ENCODE results near the gene BANF1.
"Not testable (repeated sequence)": the region's sequence is repeated elsewhere in the genome, so short reads cannot be mapped to it uniquely, and the experiment has no call there.

Gene BANF1

GRCh38 chr11:65978391-65979238 is 23.7 kb upstream of the BANF1 start:
- no peak for DNase-seq

GRCh38 chr11:65979261-65979759 is 23.0 kb upstream of the BANF1 start:
- no peak for DNase-seq

- no peak for DNase-seq
These were observed 21.1 kb upstream of the BANF1 start for GRCh38 chr11:65981101-65981740.

GRCh38 chr11:65981972-65982823 is 20.1 kb upstream of the BANF1 start:
- DNase-seq: no peak

GRCh38 chr11:65982824-65983588 is 19.3 kb upstream of the BANF1 start:
- DNase-seq: no peak

GRCh38 chr11:65983589-65983987 is 18.7 kb upstream of the BANF1 start:
- no peak for DNase-seq

GRCh38 chr11:65987336-65987735 is 15.0 kb upstream of the BANF1 start:
- DNase-seq: no peak

- DNase-seq: peak; percentile 75
These were observed 13.3 kb upstream of the BANF1 start for GRCh38 chr11:65988791-65989592.

- DNase-seq: no peak
These were observed 10.2 kb upstream of the BANF1 start for GRCh38 chr11:65992056-65992455.

- no peak for DNase-seq
These were observed 5.0 kb upstream of the BANF1 start for GRCh38 chr11:65997286-65997685.

GRCh38 chr11:66002648-66003225 is 434 bp downstream of the BANF1 start:
- DNase-seq: peak; percentile 55

- no peak for DNase-seq
These were observed 988 bp downstream of the BANF1 start for GRCh38 chr11:66003291-66003690.

- DNase-seq: no peak
These were observed 1.9 kb downstream of the BANF1 start for GRCh38 chr11:66004186-66004585.

GRCh38 chr11:66006134-66006890 is 4.0 kb downstream of the BANF1 start:
- no peak for DNase-seq

GRCh38 chr11:66006891-66007176 is 4.5 kb downstream of the BANF1 start:
- no peak for DNase-seq

- no peak for DNase-seq
These were observed 4.9 kb downstream of the BANF1 start for GRCh38 chr11:66007201-66007634.

- no peak for DNase-seq
These were observed 5.8 kb downstream of the BANF1 start for GRCh38 chr11:66008095-66008467.

- DNase-seq: peak; percentile 68
These were observed 6.3 kb downstream of the BANF1 start for GRCh38 chr11:66008468-66009101.

GRCh38 chr11:66010036-66010435 is 7.7 kb downstream of the BANF1 start:
- DNase-seq: not testable (repeated sequence)

- peak; percentile 79 for DNase-seq
These were observed 9.0 kb downstream of the BANF1 start for GRCh38 chr11:66011239-66011784.
